Thymus (tissue), 11 donors: ENCODE data around the gene CRTC2. TPM values are rescaled to one million over a fixed set of nuclear protein-coding genes. Genes with fewer than 3 reads are reported as not detected.

Experiments
- DNase-seq, 9 donors: peaks; one replicate each; pipeline ENCODE4 v3.0.0-alpha.2; 2013; ENCODE audit warnings: low spot score in 9 of 9, low read depth in 6 of 9, missing footprints in 1 of 9
- H3K27ac ChIP-seq, 2 donors: one replicate each; pipeline ENCODE4 v1.5.1; 2013; ENCODE audit warnings: control low read depth in 1 of 2, low read depth in 1 of 2, low read length in 1 of 2, mild to moderate bottlenecking in 1 of 2, moderate library complexity in 1 of 2
- H3K27me3 ChIP-seq, 2 donors: one replicate each; pipeline ENCODE4 v1.5.1; 2013; ENCODE audit warnings: low read length in 1 of 2; ENCODE audit not compliant: control insufficient read depth in 2 of 2, insufficient read depth in 1 of 2
- H3K36me3 ChIP-seq, 2 donors: one replicate each; pipeline ENCODE4 v1.5.1; 2013; ENCODE audit warnings: low read length in 1 of 2, mild to moderate bottlenecking in 1 of 2, moderate library complexity in 1 of 2; ENCODE audit not compliant: control insufficient read depth in 2 of 2, insufficient read depth in 2 of 2
- H3K4me1 ChIP-seq, 2 donors: one replicate each; pipeline ENCODE4 v1.5.1; 2013; ENCODE audit warnings: low read length in 2 of 2; ENCODE audit not compliant: control insufficient read depth in 2 of 2, insufficient read depth in 2 of 2
- H3K4me3 ChIP-seq, 2 donors: one replicate each; pipeline ENCODE4 v1.5.1; 2013; ENCODE audit warnings: low read length in 2 of 2, control low read depth in 1 of 2, mild to moderate bottlenecking in 1 of 2
- H3K9me3 ChIP-seq, 2 donors: one replicate each; pipeline ENCODE4 v1.5.1; 2013; ENCODE audit warnings: low read length in 1 of 2, mild to moderate bottlenecking in 1 of 2; ENCODE audit not compliant: control insufficient read depth in 2 of 2, insufficient read depth in 1 of 2
- WGBS: extraction: QIAGEN DNeasy Blood & Tissue Kit; methylation state at CpG from one replicate; pipeline ENCODE4 v1.1.7; 2013; 5-methylcytosine and 5-hydroxymethylcytosine counted together
- polyA plus RNA-seq: library from polyadenylated mRNA; stranded (reverse); fragments of 200-250 nt; gene quantifications from one replicate; pipeline ENCODE4 v1.2.3, GENCODE V29; 2013
- total RNA-seq: library from RNA; stranded (reverse); fragments of 120-200 nt; gene quantifications from one replicate; pipeline ENCODE4 v1.2.4, GENCODE V29; 2013
- donor health status: healthy.

CRTC2 gene
- total and polyA plus RNA-seq, 2 donors = 9.8 to 70.5 TPM

GRCh38 chr1:153958961-153959260 is 499 bp upstream of the CRTC2 start:
- DNase-seq = no peak
- Histone ChIP-seq H3K27ac (peak overlapping the region in 1 of 2 donors; percentile 6), H3K9me3 (no peaks in the 10 kb centered on the region), H3K4me1 (peaks cover 18 to 54% of the 10 kb centered on the region in 2 donors), H3K4me3 (no peak overlapping the region), H3K27me3 (no peaks in the 10 kb centered on the region), H3K36me3 (peaks cover 15 to 32% of the 10 kb centered on the region in 2 donors)
- 38% methylated on average over 4 of the region's 4 CpGs for WGBS

DNA sequence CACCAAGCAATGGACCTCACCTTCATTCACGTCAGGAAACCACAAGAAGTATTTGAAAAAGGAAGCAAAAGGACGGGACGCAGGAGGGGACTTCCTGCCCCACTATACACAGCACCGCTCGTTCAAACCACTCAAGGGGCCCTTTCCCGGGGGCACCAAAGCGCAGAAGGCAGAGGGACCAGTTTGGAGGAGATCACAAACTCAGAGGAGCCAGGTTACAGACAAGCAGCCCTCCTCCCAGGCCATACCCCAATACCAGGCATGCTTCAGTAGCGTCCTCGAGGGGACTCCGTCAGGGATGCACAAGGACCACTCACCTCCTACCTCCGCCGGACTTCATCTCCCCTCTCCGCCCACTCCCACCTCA is 685 bp downstream of the CRTC2 start:
- Histone ChIP-seq H3K27me3 (no peaks in the 10 kb centered on the region), H3K9me3 (no peaks in the 10 kb centered on the region), H3K4me3 (peak overlapping the region; percentile 88 to 93), H3K27ac (peak overlapping the region; percentile 86 to 88), H3K36me3 (peaks cover 25 to 42% of the 10 kb centered on the region in 2 donors), H3K4me1 (peaks cover 18 to 46% of the 10 kb centered on the region in 2 donors)
- DNase-seq = peak in 1 of 9 donors; percentile 67
- under 1% methylated on average over 13 of the region's 13 CpGs for WGBS

GRCh38 chr1:153956997-153957715 is 1.3 kb downstream of the CRTC2 start:
- H3K4me3 ChIP-seq = peak overlapping the region; percentile 88 to 93
- peak overlapping the region; percentile 86 to 88 for H3K27ac ChIP-seq
- no peaks in the 10 kb centered on the region for H3K9me3 ChIP-seq
- H3K4me1 ChIP-seq = peaks cover 16 to 41% of the 10 kb centered on the region in 2 donors
- no peaks in the 10 kb centered on the region for H3K27me3 ChIP-seq
- DNase-seq = no peak
- H3K36me3 ChIP-seq = peaks cover 31 to 48% of the 10 kb centered on the region in 2 donors
- 36% methylated on average over 6 of the region's 6 CpGs for WGBS

- Histone ChIP-seq H3K36me3 (peaks cover 38 to 53% of the 10 kb centered on the region in 2 donors), H3K27ac (no peak overlapping the region), H3K27me3 (no peaks in the 10 kb centered on the region), H3K4me1 (peaks cover 12 to 32% of the 10 kb centered on the region in 2 donors), H3K9me3 (no peaks in the 10 kb centered on the region), H3K4me3 (no peak overlapping the region)
- WGBS = 97% methylated on average over 10 of the region's 10 CpGs
- no peak for DNase-seq
Measured at GRCh38 chr1:153954826-153955225, 3.6 kb downstream of the CRTC2 start.

GRCh38 chr1:153953859-153954365 is 4.5 kb downstream of the CRTC2 start:
- Histone ChIP-seq H3K27ac (no peak overlapping the region), H3K4me1 (peaks cover 12 to 29% of the 10 kb centered on the region in 2 donors), H3K9me3 (no peaks in the 10 kb centered on the region), H3K27me3 (no peaks in the 10 kb centered on the region), H3K36me3 (peaks cover 46 to 58% of the 10 kb centered on the region in 2 donors), H3K4me3 (no peak overlapping the region)
- no peak for DNase-seq
- WGBS = 95% methylated on average over 4 of the region's 4 CpGs

DNA sequence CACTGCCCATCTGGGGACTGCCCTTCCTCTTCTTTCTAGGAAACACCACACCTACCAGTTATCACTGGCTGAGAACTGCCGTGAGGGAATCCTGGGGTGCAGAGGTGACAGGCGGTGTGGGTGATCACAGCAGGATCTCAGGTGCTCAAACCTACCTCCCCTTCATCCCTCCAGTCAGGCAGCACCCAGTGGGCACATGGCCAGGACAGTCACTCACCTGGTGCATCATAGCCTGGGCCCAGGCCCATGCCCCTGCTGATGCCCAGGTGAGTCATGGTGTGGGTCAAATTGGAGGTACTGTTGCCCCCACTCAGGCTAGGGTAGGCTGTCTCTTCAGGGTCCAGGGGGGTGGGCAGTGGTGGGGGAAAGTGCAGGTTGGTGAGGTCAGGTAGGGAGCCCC is 6.6 kb downstream of the CRTC2 start:
- Histone ChIP-seq H3K27ac (no peak overlapping the region), H3K4me3 (no peak overlapping the region), H3K36me3 (peaks cover 65 to 76% of the 10 kb centered on the region in 2 donors), H3K4me1 (peaks cover 7 to 21% of the 10 kb centered on the region in 2 donors), H3K27me3 (no peaks in the 10 kb centered on the region), H3K9me3 (no peaks in the 10 kb centered on the region)
- DNase-seq = no peak
- 96% methylated on average over 2 of the region's 2 CpGs for WGBS

- H3K27me3 ChIP-seq = no peaks in the 10 kb centered on the region
- WGBS = 97% methylated on average over 11 of the region's 11 CpGs
- peaks cover 65 to 76% of the 10 kb centered on the region in 2 donors for H3K36me3 ChIP-seq
- H3K4me3 ChIP-seq = no peak overlapping the region
- H3K9me3 ChIP-seq = no peaks in the 10 kb centered on the region
- no peak for DNase-seq
- H3K4me1 ChIP-seq = peaks cover under 1 to 18% of the 10 kb centered on the region in 2 donors
- no peak overlapping the region for H3K27ac ChIP-seq
Measured at GRCh38 chr1:153951183-153951582, 7.2 kb downstream of the CRTC2 start.

DNA sequence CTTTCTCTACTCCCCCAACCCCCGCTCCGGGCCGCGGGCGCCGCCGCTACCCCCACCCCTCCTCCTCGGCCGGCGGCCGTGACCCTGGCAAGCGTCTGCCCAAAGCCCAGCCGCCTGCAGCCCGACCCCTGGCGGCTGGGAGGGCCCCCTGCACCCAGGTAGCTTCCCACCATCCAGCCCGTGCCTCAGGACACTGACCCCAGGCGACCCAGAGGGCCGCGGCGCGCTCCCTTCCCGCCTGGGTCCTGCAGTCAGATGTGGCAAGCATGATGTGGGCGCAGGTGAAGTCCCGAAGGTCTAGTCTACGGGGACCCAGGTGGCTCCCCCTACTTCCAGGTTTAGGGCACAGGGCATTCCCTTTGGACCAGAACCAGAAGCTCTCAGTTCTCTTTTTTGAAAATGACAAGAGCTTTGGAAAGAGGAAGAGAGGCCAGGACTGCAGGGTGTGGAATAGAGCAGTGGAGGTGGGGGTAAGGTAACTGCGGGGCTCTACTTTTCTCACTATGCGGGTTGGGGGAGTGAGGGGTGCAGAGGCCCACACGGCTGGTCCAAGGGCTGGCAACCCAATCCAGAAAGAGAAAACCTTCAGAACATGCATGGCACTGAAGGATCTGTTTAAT is 11.7 kb downstream of the CRTC2 start, which contains the start of gene DENND4B:
TSS of gene DENND4B (minus strand) at position 97 of the 620 bp plus-strand sequence. CDS start 2,344 bp downstream, outside the sequence.
- Histone ChIP-seq H3K4me1 (peaks cover 11 to 26% of the 10 kb centered on the region in 2 donors), H3K27ac (peak within 1 kb of the TSS; percentile 87 to 89), H3K36me3 (peaks cover 56 to 67% of the 10 kb centered on the region in 2 donors), H3K9me3 (no peaks in the 10 kb centered on the region), H3K4me3 (peak within 1 kb of the TSS; percentile 83 to 92), H3K27me3 (no peaks in the 10 kb centered on the region)
- DNase-seq = peak in 3 of 9 donors; percentile 72 to 80 (median 73)
- 10% methylated on average over 28 of the region's 28 CpGs for WGBS
